ENCODE results near the gene RAB6B. TPM values are rescaled to one million over a fixed set of nuclear protein-coding genes. Genes with fewer than 3 reads are reported as not detected.

The RAB6B gene
- total RNA-seq, 1 donor from 2014 or later = 1.6 TPM

- H3K9ac ChIP-seq (ENCODE audit: low read depth in 1 of 3, low read length in 3 of 3) = no peak overlapping the region
Observed at GRCh38 chr3:133857767-133858166, 37.9 kb downstream of the RAB6B start.

GRCh38 chr3:133856316-133856715, 39.4 kb downstream of the RAB6B start:
- H3K4me1 ChIP-seq (ENCODE audit: control insufficient read depth in 3 of 3, insufficient read depth in 3 of 3, low read length in 3 of 3) = peaks cover 0 to 3% (median 0%) of the 10 kb centered on the region in 3 donors
- H3K27ac ChIP-seq (ENCODE audit: low read depth, low read length) = no peak overlapping the region
- H3K9ac ChIP-seq (ENCODE audit: low read depth in 1 of 3, low read length in 3 of 3) = no peak overlapping the region
- H3K27me3 ChIP-seq (ENCODE audit: control insufficient read depth in 3 of 3, insufficient read depth in 3 of 3, low read length in 3 of 3) = no peaks in the 10 kb centered on the region
- H3K9me3 ChIP-seq (ENCODE audit: control insufficient read depth in 3 of 3, low read length in 3 of 3) = no peaks in the 10 kb centered on the region
- no peak overlapping the region for H3K4me3 ChIP-seq (ENCODE audit: low read length in 3 of 3)
- no peaks in the 10 kb centered on the region for H3K36me3 ChIP-seq (ENCODE audit: control insufficient read depth in 3 of 3, insufficient read depth in 3 of 3, low read length in 3 of 3)

More at GRCh38 chr3:133857767-133858166, 37.9 kb downstream of the RAB6B start:
- Histone ChIP-seq H3K4me3 (ENCODE audit: low read length in 3 of 3) (no peak overlapping the region), H3K4me1 (ENCODE audit: control insufficient read depth in 3 of 3, insufficient read depth in 3 of 3, low read length in 3 of 3) (peaks cover 0 to 3% (median 0%) of the 10 kb centered on the region in 3 donors), H3K27me3 (ENCODE audit: control insufficient read depth in 3 of 3, insufficient read depth in 3 of 3, low read length in 3 of 3) (no peaks in the 10 kb centered on the region), H3K36me3 (ENCODE audit: control insufficient read depth in 3 of 3, insufficient read depth in 3 of 3, low read length in 3 of 3) (no peaks in the 10 kb centered on the region), H3K9me3 (ENCODE audit: control insufficient read depth in 3 of 3, low read length in 3 of 3) (no peaks in the 10 kb centered on the region), H3K27ac (ENCODE audit: low read depth, low read length) (no peak overlapping the region)

DNA sequence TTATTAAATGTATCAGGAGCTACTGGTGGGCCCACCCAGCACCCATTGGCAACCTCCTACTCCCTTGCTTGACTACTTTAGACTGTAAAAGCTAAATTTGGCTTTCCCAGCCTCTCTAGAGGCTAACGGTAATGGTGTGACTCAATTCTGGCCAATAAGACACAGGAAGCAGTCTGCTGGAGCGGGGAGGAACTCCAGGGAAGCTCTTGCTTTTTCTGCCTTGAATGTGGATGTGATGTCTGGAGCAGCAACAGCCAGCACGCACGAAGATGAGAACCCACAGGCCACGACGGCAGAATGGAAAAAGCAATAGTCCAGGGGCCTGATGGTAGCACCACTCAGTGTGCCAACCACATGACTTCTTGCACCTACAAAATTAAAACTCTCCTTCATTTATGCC, 39.9 kb downstream of the RAB6B start:
- Histone ChIP-seq H3K27me3 (ENCODE audit: control insufficient read depth in 3 of 3, insufficient read depth in 3 of 3, low read length in 3 of 3) (no peaks in the 10 kb centered on the region), H3K36me3 (ENCODE audit: control insufficient read depth in 3 of 3, insufficient read depth in 3 of 3, low read length in 3 of 3) (no peaks in the 10 kb centered on the region), H3K4me3 (ENCODE audit: low read length in 3 of 3) (no peak overlapping the region), H3K9me3 (ENCODE audit: control insufficient read depth in 3 of 3, low read length in 3 of 3) (no peaks in the 10 kb centered on the region), H3K9ac (ENCODE audit: low read depth in 1 of 3, low read length in 3 of 3) (no peak overlapping the region), H3K27ac (ENCODE audit: low read depth, low read length) (no peak overlapping the region), H3K4me1 (ENCODE audit: control insufficient read depth in 3 of 3, insufficient read depth in 3 of 3, low read length in 3 of 3) (peaks cover 0 to 3% (median 0%) of the 10 kb centered on the region in 3 donors)

DNA sequence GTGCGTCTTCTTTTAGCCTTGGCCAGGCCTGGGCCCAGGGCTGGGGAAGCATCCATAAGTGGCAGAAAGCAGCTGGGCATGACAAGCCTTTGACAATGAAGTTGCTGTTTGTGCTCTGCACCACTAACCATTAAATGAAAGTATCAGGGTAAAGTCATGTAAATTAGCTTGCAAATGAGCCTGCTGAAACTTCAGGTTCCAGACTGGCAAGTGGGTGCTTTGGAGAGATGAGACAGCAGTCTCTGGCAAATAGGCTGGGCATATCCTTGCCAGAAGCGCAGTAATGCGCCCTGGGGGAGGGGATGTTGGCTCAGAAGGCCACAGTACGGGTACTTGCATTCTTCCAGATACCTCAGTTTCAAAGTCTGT, 40.7 kb downstream of the RAB6B start:
- Histone ChIP-seq H3K4me3 (ENCODE audit: low read length in 3 of 3) (no peak overlapping the region), H3K27ac (ENCODE audit: low read depth, low read length) (no peak overlapping the region), H3K9me3 (ENCODE audit: control insufficient read depth in 3 of 3, low read length in 3 of 3) (no peaks in the 10 kb centered on the region), H3K9ac (ENCODE audit: low read depth in 1 of 3, low read length in 3 of 3) (no peak overlapping the region), H3K27me3 (ENCODE audit: control insufficient read depth in 3 of 3, insufficient read depth in 3 of 3, low read length in 3 of 3) (no peaks in the 10 kb centered on the region), H3K4me1 (ENCODE audit: control insufficient read depth in 3 of 3, insufficient read depth in 3 of 3, low read length in 3 of 3) (peaks cover 0 to 3% (median 0%) of the 10 kb centered on the region in 3 donors), H3K36me3 (ENCODE audit: control insufficient read depth in 3 of 3, insufficient read depth in 3 of 3, low read length in 3 of 3) (no peaks in the 10 kb centered on the region)

GRCh38 chr3:133854264-133855001, 41.2 kb downstream of the RAB6B start:
- H3K27ac ChIP-seq (ENCODE audit: low read depth, low read length) = no peak overlapping the region
- no peak overlapping the region for H3K4me3 ChIP-seq (ENCODE audit: low read length in 3 of 3)

DNA sequence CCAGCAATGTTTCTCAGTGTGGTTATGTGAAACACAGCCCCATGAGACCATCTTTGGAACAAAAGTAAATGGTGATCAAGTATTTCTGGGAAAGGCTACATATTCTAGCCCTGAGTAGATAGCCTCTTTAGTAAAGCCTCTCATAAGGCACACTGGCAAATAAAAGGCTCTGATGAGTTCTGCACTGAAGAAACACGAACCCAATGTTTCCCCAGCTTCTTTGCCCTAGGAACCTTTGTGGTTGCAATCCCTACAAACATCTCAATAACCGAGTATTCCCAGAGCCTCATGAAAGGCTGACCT, 41.8 kb downstream of the RAB6B start:
- no peak overlapping the region for H3K9ac ChIP-seq (ENCODE audit: low read depth in 1 of 3, low read length in 3 of 3)
- H3K4me3 ChIP-seq (ENCODE audit: low read length in 3 of 3) = no peak overlapping the region
- H3K36me3 ChIP-seq (ENCODE audit: control insufficient read depth in 3 of 3, insufficient read depth in 3 of 3, low read length in 3 of 3) = no peaks in the 10 kb centered on the region
- no peaks in the 10 kb centered on the region for H3K9me3 ChIP-seq (ENCODE audit: control insufficient read depth in 3 of 3, low read length in 3 of 3)
- no peaks in the 10 kb centered on the region for H3K27me3 ChIP-seq (ENCODE audit: control insufficient read depth in 3 of 3, insufficient read depth in 3 of 3, low read length in 3 of 3)
- no peak overlapping the region for H3K27ac ChIP-seq (ENCODE audit: low read depth, low read length)
- peaks cover 0 to 3% (median 0%) of the 10 kb centered on the region in 3 donors for H3K4me1 ChIP-seq (ENCODE audit: control insufficient read depth in 3 of 3, insufficient read depth in 3 of 3, low read length in 3 of 3)

More at GRCh38 chr3:133854264-133855001, 41.2 kb downstream of the RAB6B start:
- Histone ChIP-seq H3K9ac (ENCODE audit: low read depth in 1 of 3, low read length in 3 of 3) (no peak overlapping the region), H3K27me3 (ENCODE audit: control insufficient read depth in 3 of 3, insufficient read depth in 3 of 3, low read length in 3 of 3) (no peaks in the 10 kb centered on the region), H3K36me3 (ENCODE audit: control insufficient read depth in 3 of 3, insufficient read depth in 3 of 3, low read length in 3 of 3) (no peaks in the 10 kb centered on the region), H3K9me3 (ENCODE audit: control insufficient read depth in 3 of 3, low read length in 3 of 3) (no peaks in the 10 kb centered on the region), H3K4me1 (ENCODE audit: control insufficient read depth in 3 of 3, insufficient read depth in 3 of 3, low read length in 3 of 3) (peaks cover 0 to 3% (median 0%) of the 10 kb centered on the region in 3 donors)

DNA sequence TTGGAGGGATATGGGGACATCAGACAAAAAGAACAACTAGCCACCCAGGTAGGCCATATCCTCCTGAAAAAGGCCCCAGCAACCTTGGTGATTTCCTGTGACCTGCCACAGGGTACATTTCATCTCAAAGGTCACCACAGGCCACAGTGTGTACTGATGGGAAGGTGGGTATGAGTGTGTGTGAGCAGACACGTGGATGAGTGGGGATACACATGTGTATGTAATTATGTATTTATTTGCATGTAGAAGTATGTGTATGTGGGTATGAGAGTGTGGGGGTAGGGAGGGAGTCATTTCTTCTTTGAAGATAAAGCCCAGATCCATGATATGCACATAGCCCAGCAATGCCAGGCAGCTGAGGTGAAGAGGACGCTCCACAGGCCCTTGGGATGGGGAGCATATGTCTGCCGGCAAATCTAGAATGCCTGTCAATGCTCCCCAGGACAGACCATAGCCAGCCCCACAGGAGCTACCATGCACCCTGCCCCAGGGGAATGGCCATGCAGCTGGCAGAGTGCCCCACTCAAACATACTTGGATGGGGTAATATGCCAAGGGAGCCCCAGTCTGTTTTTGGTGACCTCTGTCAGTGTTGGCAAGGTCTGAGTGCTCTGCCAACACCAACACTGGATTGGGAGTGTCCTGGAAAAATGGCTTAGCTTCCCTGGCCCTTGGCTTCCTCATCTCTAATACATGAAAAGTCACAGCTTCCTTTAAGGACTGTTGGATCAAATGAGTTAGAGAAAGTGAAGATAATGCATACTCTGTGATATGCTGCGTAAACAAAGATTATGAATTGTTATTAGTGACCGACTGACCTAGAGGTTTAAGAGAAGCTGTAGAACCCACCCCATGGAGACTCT, 42.4 kb downstream of the RAB6B start:
- H3K4me3 ChIP-seq (ENCODE audit: low read length in 3 of 3) = no peak overlapping the region
- no peaks in the 10 kb centered on the region for H3K36me3 ChIP-seq (ENCODE audit: control insufficient read depth in 3 of 3, insufficient read depth in 3 of 3, low read length in 3 of 3)
- no peak overlapping the region for H3K9ac ChIP-seq (ENCODE audit: low read depth in 1 of 3, low read length in 3 of 3)
- peaks cover 0 to 3% (median 0%) of the 10 kb centered on the region in 3 donors for H3K4me1 ChIP-seq (ENCODE audit: control insufficient read depth in 3 of 3, insufficient read depth in 3 of 3, low read length in 3 of 3)
- H3K9me3 ChIP-seq (ENCODE audit: control insufficient read depth in 3 of 3, low read length in 3 of 3) = no peaks in the 10 kb centered on the region
- H3K27ac ChIP-seq (ENCODE audit: low read depth, low read length) = no peak overlapping the region
- H3K27me3 ChIP-seq (ENCODE audit: control insufficient read depth in 3 of 3, insufficient read depth in 3 of 3, low read length in 3 of 3) = no peaks in the 10 kb centered on the region

- no peak overlapping the region for H3K27ac ChIP-seq (ENCODE audit: low read depth, low read length)
- H3K9me3 ChIP-seq (ENCODE audit: control insufficient read depth in 3 of 3, low read length in 3 of 3) = no peaks in the 10 kb centered on the region
- H3K4me3 ChIP-seq (ENCODE audit: low read length in 3 of 3) = no peak overlapping the region
- no peak overlapping the region for H3K9ac ChIP-seq (ENCODE audit: low read depth in 1 of 3, low read length in 3 of 3)
- H3K27me3 ChIP-seq (ENCODE audit: control insufficient read depth in 3 of 3, insufficient read depth in 3 of 3, low read length in 3 of 3) = no peaks in the 10 kb centered on the region
- H3K36me3 ChIP-seq (ENCODE audit: control insufficient read depth in 3 of 3, insufficient read depth in 3 of 3, low read length in 3 of 3) = no peaks in the 10 kb centered on the region
- H3K4me1 ChIP-seq (ENCODE audit: control insufficient read depth in 3 of 3, insufficient read depth in 3 of 3, low read length in 3 of 3) = peaks cover 0 to 3% (median 0%) of the 10 kb centered on the region in 3 donors
Observed at GRCh38 chr3:133851931-133852330, 43.8 kb downstream of the RAB6B start.

- Histone ChIP-seq H3K36me3 (ENCODE audit: control insufficient read depth in 3 of 3, insufficient read depth in 3 of 3, low read length in 3 of 3) (no peaks in the 10 kb centered on the region), H3K4me1 (ENCODE audit: control insufficient read depth in 3 of 3, insufficient read depth in 3 of 3, low read length in 3 of 3) (peaks cover 0 to 3% (median 0%) of the 10 kb centered on the region in 3 donors), H3K9me3 (ENCODE audit: control insufficient read depth in 3 of 3, low read length in 3 of 3) (no peaks in the 10 kb centered on the region), H3K4me3 (ENCODE audit: low read length in 3 of 3) (no peak overlapping the region), H3K9ac (ENCODE audit: low read depth in 1 of 3, low read length in 3 of 3) (no peak overlapping the region), H3K27me3 (ENCODE audit: control insufficient read depth in 3 of 3, insufficient read depth in 3 of 3, low read length in 3 of 3) (no peaks in the 10 kb centered on the region), H3K27ac (ENCODE audit: low read depth, low read length) (no peak overlapping the region)
Observed at GRCh38 chr3:133851266-133851906, 44.3 kb downstream of the RAB6B start.

DNA sequence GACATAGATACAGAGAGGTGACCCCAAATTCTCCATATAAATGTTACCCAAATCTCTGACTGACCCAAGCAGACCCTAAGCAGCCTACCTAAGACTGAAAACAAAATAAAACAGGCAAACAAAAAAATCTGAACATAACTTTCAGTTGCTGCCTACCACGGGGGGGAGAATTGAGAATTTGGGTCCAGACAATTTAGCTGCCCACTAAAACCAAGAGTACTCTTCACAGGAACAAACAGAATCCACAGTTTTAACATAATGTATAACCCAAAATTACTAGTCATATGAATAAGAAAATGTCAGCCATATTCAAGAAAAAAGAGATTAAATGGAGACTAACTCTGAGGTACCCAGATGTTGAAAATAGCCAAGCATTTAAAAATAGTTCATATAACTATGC, 45.6 kb downstream of the RAB6B start:
- H3K9ac ChIP-seq (ENCODE audit: low read depth in 1 of 3, low read length in 3 of 3) = no peak overlapping the region
- no peaks in the 10 kb centered on the region for H3K9me3 ChIP-seq (ENCODE audit: control insufficient read depth in 3 of 3, low read length in 3 of 3)
- H3K4me1 ChIP-seq (ENCODE audit: control insufficient read depth in 3 of 3, insufficient read depth in 3 of 3, low read length in 3 of 3) = no peaks in the 10 kb centered on the region
- no peak overlapping the region for H3K27ac ChIP-seq (ENCODE audit: low read depth, low read length)
- H3K27me3 ChIP-seq (ENCODE audit: control insufficient read depth in 3 of 3, insufficient read depth in 3 of 3, low read length in 3 of 3) = no peaks in the 10 kb centered on the region
- H3K36me3 ChIP-seq (ENCODE audit: control insufficient read depth in 3 of 3, insufficient read depth in 3 of 3, low read length in 3 of 3) = no peaks in the 10 kb centered on the region
- H3K4me3 ChIP-seq (ENCODE audit: low read length in 3 of 3) = no peak overlapping the region
